H9 (cell line): ENCODE data around the gene MYL2. TPM values are rescaled to one million over a fixed set of nuclear protein-coding genes. Genes with fewer than 3 reads are reported as not detected.

ENCODE experiments used
- DNase-seq: peaks from one replicate; pipeline ENCODE4 v3.0.0-alpha.2; 2017
- H2AFZ ChIP-seq: one replicate; pipeline ENCODE4 v1.6.1; 2013; ENCODE audit warnings: mild to moderate bottlenecking, low read length, control low read depth, moderate library complexity
- H2AK5ac ChIP-seq: 2 replicates; pipeline ENCODE4 v1.6.1; 2013; ENCODE audit warnings: low read length, control low read depth, mixed read lengths; ENCODE audit not compliant: insufficient read length
- H2BK120ac ChIP-seq: one replicate; pipeline ENCODE4 v1.6.1; 2013; ENCODE audit warnings: low read depth, mild to moderate bottlenecking, low read length, control low read depth, inconsistent platforms; ENCODE audit not compliant: poor library complexity, severe bottlenecking
- H2BK12ac ChIP-seq: 2 replicates; pipeline ENCODE4 v1.6.1; 2013; ENCODE audit warnings: low read length, control low read depth, mixed read lengths, low read depth; ENCODE audit not compliant: insufficient read length
- H2BK15ac ChIP-seq: 2 replicates; pipeline ENCODE4 v1.6.1; 2013; ENCODE audit warnings: low read depth, low read length, control low read depth
- H2BK20ac ChIP-seq: one replicate; pipeline ENCODE4 v1.6.1; 2013; ENCODE audit warnings: low read depth, mild to moderate bottlenecking, low read length, control low read depth, inconsistent platforms; ENCODE audit not compliant: poor library complexity, severe bottlenecking
- H2BK5ac ChIP-seq: 2 replicates; pipeline ENCODE4 v1.6.1; 2013; ENCODE audit warnings: low read length, control low read depth, mixed read lengths; ENCODE audit not compliant: insufficient read length
- H3K14ac ChIP-seq: 2 replicates; pipeline ENCODE4 v1.6.1; 2013; ENCODE audit warnings: low read length, control low read depth; ENCODE audit not compliant: insufficient read depth
- H3K18ac ChIP-seq: 2 replicates; pipeline ENCODE4 v1.6.1; 2013; ENCODE audit warnings: low read depth, mild to moderate bottlenecking, mixed read lengths, low read length, control low read depth; ENCODE audit not compliant: insufficient read length
- H3K23ac ChIP-seq: 2 replicates; pipeline ENCODE4 v1.6.1; 2013; ENCODE audit warnings: low read length, control low read depth, mixed read lengths, low read depth; ENCODE audit not compliant: insufficient read length
- H3K23me2 ChIP-seq: 2 replicates; pipeline ENCODE4 v1.6.1; 2013; ENCODE audit warnings: low read depth, mild to moderate bottlenecking, mixed read lengths, low read length, control low read depth; ENCODE audit not compliant: insufficient read length, poor library complexity, severe bottlenecking
- H3K27ac ChIP-seq: 2 replicates; pipeline ENCODE4 v1.5.1; 2013; ENCODE audit warnings: low read length, control low read depth, mixed read lengths, low read depth; ENCODE audit not compliant: insufficient read length
- H3K27me3 ChIP-seq: 2 replicates; pipeline ENCODE4 v1.6.1; 2013; ENCODE audit warnings: low read length, control low read depth, inconsistent platforms; ENCODE audit not compliant: insufficient read depth
- H3K4ac ChIP-seq: 2 replicates; pipeline ENCODE4 v1.6.1; 2013; ENCODE audit warnings: low read depth, mild to moderate bottlenecking, control low read depth, inconsistent platforms, low read length, moderate library complexity
- H3K4me1 ChIP-seq: 2 replicates; pipeline ENCODE4 v1.6.1; 2013; ENCODE audit warnings: low read length, control low read depth, inconsistent platforms; ENCODE audit not compliant: insufficient read depth
- H3K4me2 ChIP-seq: 2 replicates; pipeline ENCODE4 v1.6.1; 2013; ENCODE audit warnings: low read length, control low read depth, mixed read lengths; ENCODE audit not compliant: insufficient read length, insufficient read depth
- H3K56ac ChIP-seq: 2 replicates; pipeline ENCODE4 v1.6.1; 2013; ENCODE audit warnings: low read depth, mild to moderate bottlenecking, mixed read lengths, low read length, control low read depth; ENCODE audit not compliant: insufficient read length
- H3K79me1 ChIP-seq: 2 replicates; pipeline ENCODE4 v1.6.1; 2013; ENCODE audit warnings: low read depth, mild to moderate bottlenecking, moderate library complexity, low read length, control low read depth, inconsistent platforms; ENCODE audit not compliant: insufficient read depth, poor library complexity, severe bottlenecking
- H3K79me2 ChIP-seq: 2 replicates; pipeline ENCODE4 v1.6.1; 2013; ENCODE audit warnings: low read length, control low read depth, inconsistent platforms; ENCODE audit not compliant: insufficient read depth
- H3K9ac ChIP-seq: 2 replicates; pipeline ENCODE4 v1.6.1; 2013; ENCODE audit warnings: low read length, control low read depth, mixed read lengths; ENCODE audit not compliant: insufficient read length; ENCODE audit errors: extremely low read depth
- H3K9me3 ChIP-seq: one replicate; pipeline ENCODE4 v1.6.1; 2013; ENCODE audit warnings: low read depth, low read length, inconsistent platforms; ENCODE audit not compliant: control insufficient read depth
- H3T11ph ChIP-seq: one replicate; pipeline ENCODE4 v1.6.1; 2013; ENCODE audit warnings: mild to moderate bottlenecking, low read length, control low read depth, inconsistent platforms
- H4K20me1 ChIP-seq: one replicate; pipeline ENCODE4 v1.6.1; 2013; ENCODE audit not compliant: control insufficient read depth, insufficient read length, insufficient read depth
- H4K5ac ChIP-seq: 2 replicates; pipeline ENCODE4 v1.6.1; 2013; ENCODE audit warnings: low read depth, mild to moderate bottlenecking, mixed read lengths, low read length, control low read depth; ENCODE audit not compliant: insufficient read length
- H4K8ac ChIP-seq: replicated peaks from 2 replicates; pipeline ENCODE4 v1.6.1; 2013; ENCODE audit warnings: low read length, control low read depth, mixed read lengths, low read depth; ENCODE audit not compliant: insufficient read length
- H4K91ac ChIP-seq: 2 replicates; pipeline ENCODE4 v1.6.1; 2013; ENCODE audit warnings: low read depth, mild to moderate bottlenecking, moderate library complexity, mixed read lengths, low read length, control low read depth; ENCODE audit not compliant: insufficient read length
- H3K27ac Mint-ChIP-seq, 3 experiments: 2 replicates in 2 of 3; 3 replicates in 1 of 3; pipeline ENCODE4 v1.8.0; 2020 to 2021; ENCODE audit warnings: mixed read lengths in 3 of 3, mild to moderate bottlenecking in 1 of 3, moderate library complexity in 1 of 3
- H3K27me3 Mint-ChIP-seq: 2 replicates; pipeline ENCODE4 v1.8.0; 2021; ENCODE audit warnings: low read depth, mild to moderate bottlenecking, moderate library complexity, mixed read lengths
- H3K36me3 Mint-ChIP-seq, 3 experiments: 2 replicates in 2 of 3; 3 replicates in 1 of 3; pipeline ENCODE4 v1.8.0; 2020 to 2021; ENCODE audit warnings: low read depth in 3 of 3, mixed read lengths in 3 of 3; ENCODE audit not compliant: insufficient read depth in 1 of 3
- H3K4me1 Mint-ChIP-seq, 2 experiments: 2 replicates each; pipeline ENCODE4 v1.8.0; 2020; ENCODE audit warnings: mixed read lengths in 2 of 2
- H3K4me3 Mint-ChIP-seq, 2 experiments: 2 replicates in 1 of 2; 3 replicates in 1 of 2; pipeline ENCODE4 v1.8.0; 2020 to 2021; ENCODE audit warnings: mild to moderate bottlenecking in 2 of 2, mixed read lengths in 2 of 2, moderate library complexity in 1 of 2
- H3K9me3 Mint-ChIP-seq, 2 experiments: 2 replicates in 1 of 2; 3 replicates in 1 of 2; pipeline ENCODE4 v1.8.0; 2020; ENCODE audit warnings: mild to moderate bottlenecking in 2 of 2, mixed read lengths in 2 of 2, moderate library complexity in 1 of 2
- WGBS: extraction: QIAGEN DNeasy Blood & Tissue Kit; methylation state at CpG from one replicate; pipeline ENCODE4 v1.1.7; 2013; ENCODE audit warnings: missing lambda C conversion rate, low lambda C conversion rate, mixed read lengths; ENCODE audit not compliant: insufficient read length; ENCODE audit errors: extremely low coverage; 5-methylcytosine and 5-hydroxymethylcytosine counted together
- total RNA-seq: library from RNA; stranded (reverse); gene quantifications from 2 replicates; pipeline ENCODE4 v1.2.1, GENCODE V29; 2021
- TF ChIP-seq, protein P1 (sequence below): fragments of 200-600 bp; sonication (generic); conservative IDR thresholded peaks from 3 replicates; pipeline ENCODE4 v1.8.0; 2021; ENCODE audit warnings: antibody characterized with exemption, mild to moderate bottlenecking

Gene MYL2
- total RNA-seq, 1 experiment from 2014 or later: not detected

DNA sequence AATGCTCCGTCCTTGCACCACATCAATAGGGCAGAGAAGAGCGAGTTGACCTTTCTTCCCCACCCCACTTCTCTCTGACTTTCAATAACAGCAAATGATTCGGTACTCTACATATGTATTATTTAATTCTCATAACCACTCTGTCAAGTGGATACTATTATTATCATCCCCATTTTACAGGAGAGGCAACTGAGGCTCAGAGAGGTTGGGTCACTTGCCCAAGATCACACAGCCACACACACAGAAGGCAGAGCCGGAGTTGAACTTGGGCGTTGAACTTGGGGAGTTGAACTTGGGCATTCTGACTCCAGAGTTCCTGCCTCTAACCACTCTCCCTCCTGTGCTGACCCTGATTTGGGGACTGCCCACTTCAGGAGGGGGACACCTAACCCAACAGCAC, 659 bp downstream of the MYL2 start:
- Histone ChIP-seq H2BK20ac (no peak overlapping the region), H3K56ac (no peak overlapping the region), H3K23ac (no peak overlapping the region), H3K18ac (no peak overlapping the region), H3K4ac (no peak overlapping the region), H3K23me2 (no peaks in the 10 kb centered on the region), H2BK120ac (no peak overlapping the region), H2BK15ac (no peak overlapping the region), H3K9me3 (no peaks in the 10 kb centered on the region), H3K9ac (no peak overlapping the region), H2BK12ac (no peak overlapping the region), H2AFZ (no peak overlapping the region), H3K27me3 (no peaks in the 10 kb centered on the region), H4K5ac (no peak overlapping the region), H3K14ac (no peak overlapping the region), H3K4me1 (peaks cover 3% of the 10 kb centered on the region; the same call in 1 of the 2 replicates), H3K79me2 (no peaks in the 10 kb centered on the region), H4K91ac (no peak overlapping the region), H4K20me1 (no peaks in the 10 kb centered on the region), H2BK5ac (no peak overlapping the region), H3K4me2 (no peak overlapping the region), H4K8ac (no peak overlapping the region), H3K79me1 (no peaks in the 10 kb centered on the region), H2AK5ac (no peak overlapping the region), H3T11ph (no peak overlapping the region), H3K27ac (no peak overlapping the region)
- Mint-ChIP-seq H3K27ac (no peak overlapping the region), H3K27me3 (no peaks in the 10 kb centered on the region; the same call in 1 of the 2 replicates), H3K9me3 (no peaks in the 10 kb centered on the region; a peak in 2 of 5 replicates), H3K4me1 (peaks cover 51 to 56% of the 10 kb centered on the region in 2 experiments), H3K36me3 (0 out of 7 replicates have a peak, but pooled peaks cover 0 to 4% (median 0%) of the 10 kb centered on the region in 3 experiments), H3K4me3 (no peak overlapping the region)
- no CpG with 5 or more reads among the region's 5 CpGs for WGBS
- DNase-seq: no peak
- TF ChIP-seq, protein P1, sequence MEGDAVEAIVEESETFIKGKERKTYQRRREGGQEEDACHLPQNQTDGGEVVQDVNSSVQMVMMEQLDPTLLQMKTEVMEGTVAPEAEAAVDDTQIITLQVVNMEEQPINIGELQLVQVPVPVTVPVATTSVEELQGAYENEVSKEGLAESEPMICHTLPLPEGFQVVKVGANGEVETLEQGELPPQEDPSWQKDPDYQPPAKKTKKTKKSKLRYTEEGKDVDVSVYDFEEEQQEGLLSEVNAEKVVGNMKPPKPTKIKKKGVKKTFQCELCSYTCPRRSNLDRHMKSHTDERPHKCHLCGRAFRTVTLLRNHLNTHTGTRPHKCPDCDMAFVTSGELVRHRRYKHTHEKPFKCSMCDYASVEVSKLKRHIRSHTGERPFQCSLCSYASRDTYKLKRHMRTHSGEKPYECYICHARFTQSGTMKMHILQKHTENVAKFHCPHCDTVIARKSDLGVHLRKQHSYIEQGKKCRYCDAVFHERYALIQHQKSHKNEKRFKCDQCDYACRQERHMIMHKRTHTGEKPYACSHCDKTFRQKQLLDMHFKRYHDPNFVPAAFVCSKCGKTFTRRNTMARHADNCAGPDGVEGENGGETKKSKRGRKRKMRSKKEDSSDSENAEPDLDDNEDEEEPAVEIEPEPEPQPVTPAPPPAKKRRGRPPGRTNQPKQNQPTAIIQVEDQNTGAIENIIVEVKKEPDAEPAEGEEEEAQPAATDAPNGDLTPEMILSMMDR: no peak
